Measurements from ENCODE around the gene NEURL1B. TPM values are rescaled to one million over a fixed set of nuclear protein-coding genes. Genes with fewer than 3 reads are reported as not detected.

Gene NEURL1B
- total RNA-seq, 2 experiments from 2014 or later = 0.32 to 0.57 TPM

- DNase-seq (ENCODE audit: low spot score) = no peak
- H4K20me1 ChIP-seq (ENCODE audit: insufficient read depth, low read length) = no peaks in the 10 kb centered on the region
- H3K36me3 ChIP-seq (ENCODE audit: insufficient read depth, low read length) = no peaks in the 10 kb centered on the region
- H3K4me1 ChIP-seq (ENCODE audit: insufficient read depth, low read length, poor library complexity, severe bottlenecking) = peaks cover 7% of the 10 kb centered on the region
- no peak overlapping the region for H3K27ac ChIP-seq (ENCODE audit: low read depth, low read length, poor library complexity, severe bottlenecking)
- ChIA-PET POLR2A (no interaction called here), CTCF (ENCODE audit: unreplicated experiment) (no interaction called here)
- BruUV-seq (replicated peaks) = no TSS peak
- intact Hi-C loops (cut with micrococcal nuclease; ENCODE audit: unreplicated experiment) = no loop called here
- H3K79me2 ChIP-seq (ENCODE audit: insufficient read depth, low read depth, low read length) = no peaks in the 10 kb centered on the region
- no peaks in the 10 kb centered on the region for H3K9me3 ChIP-seq (ENCODE audit: low read length)
- no peaks in the 10 kb centered on the region for H3K9me2 ChIP-seq (ENCODE audit: insufficient read depth, low read length)
- no peak overlapping the region for H3K4me2 ChIP-seq (ENCODE audit: low read length)
- H3K4me3 ChIP-seq (ENCODE audit: low read depth, low read length, poor library complexity, severe bottlenecking) = no peak overlapping the region
- no peak overlapping the region for H2AFZ ChIP-seq (ENCODE audit: low read length)
- TF ChIP-seq CTCF (conservative IDR thresholded peaks at IDR 0.05; ENCODE audit: low read length) (no peak), EZH2phosphoT487 (IDR thresholded peaks at IDR 0.05; ENCODE audit: borderline replicate concordance, low read depth, low read length) (no peak)
Measured at GRCh38 chr5:172740428-172741205, 99.6 kb downstream of the NEURL1B start.

Small RNAs within 50 kb of the gene (microRNA-seq; reads per million reads assigned to microRNA genes)
- not detected for gene MIR5003 (ENCODE audit: borderline replicate concordance)

Small RNAs within 50 kb of the gene (small RNA-seq; reads per million reads assigned to genes)
- not detected for gene AC027309.2
- gene MIR5003 = not detected

Other genes starting within 250 kb of the NEURL1B start
- not detected in 2 replicates for gene SH3PXD2B, start 186.7 kb upstream of the NEURL1B start, total RNA-seq (2014; rRNA removed; shearing (Covaris generic))
- gene SH3PXD2B, start 186.7 kb upstream of the NEURL1B start, total RNA-seq (2022) = 0.10 and 0.11 TPM in 2 replicates
- 5.3 and 7.0 TPM in 2 replicates for gene DUSP1, start 129.9 kb downstream of the NEURL1B start, total RNA-seq (2014; rRNA removed; shearing (Covaris generic))
- 4.5 and 5.3 TPM in 2 replicates for gene DUSP1, start 129.9 kb downstream of the NEURL1B start, total RNA-seq (2022)
- gene ERGIC1, start 193.0 kb downstream of the NEURL1B start, total RNA-seq (2014; rRNA removed; shearing (Covaris generic)) = 101 and 125 TPM in 2 replicates
- 178 and 201 TPM in 2 replicates for gene ERGIC1, start 193.0 kb downstream of the NEURL1B start, total RNA-seq (2022)